ENCODE data around the gene LRP8. TPM values are rescaled to one million over a fixed set of nuclear protein-coding genes. Genes with fewer than 3 reads are reported as not detected.

LRP8 gene
- polyA plus RNA-seq, 1 of the 3 experiments (the other 2 are of a cell fraction) = 19.9 TPM

GRCh38 chr1:53273526-53273925 is 54.3 kb downstream of the LRP8 start:
- DNase-seq = no peak
- H3K9me3 ChIP-seq = no peaks in the 10 kb centered on the region
- WGBS (ENCODE audit: low lambda C conversion rate) = 94% methylated on average over 2 of the region's 2 CpGs
- H3K79me2 ChIP-seq (ENCODE audit: insufficient read depth) = no peaks in the 10 kb centered on the region
- H3K27me3 ChIP-seq (ENCODE audit: insufficient read depth) = no peaks in the 10 kb centered on the region
- H3K27ac ChIP-seq (ENCODE audit: low read depth in 2 of 2, low read length in 1 of 2) = no peak overlapping the region
- no peak overlapping the region for H3K9ac ChIP-seq
- no peak overlapping the region for H3K4me2 ChIP-seq
- H3K4me1 ChIP-seq (ENCODE audit: control insufficient read depth in 1 of 2, insufficient read depth in 2 of 2, low read depth in 1 of 2, low read length in 1 of 2) = no peaks in the 10 kb centered on the region
- no peaks in the 10 kb centered on the region for H3K9me2 ChIP-seq
- H3F3A ChIP-seq (replicated peaks; ENCODE audit: insufficient read depth) = no peaks in the 10 kb centered on the region
- H2AFZ ChIP-seq (ENCODE audit: low read depth) = no peak overlapping the region
- ChIA-PET CTCF (interaction anchor here (13.5 kb wide), 1 partner anchor 118 kb away, joined by 410 read pairs; no protein-coding TSS in a partner anchor), POLR2A (no interaction called here)
- no peak overlapping the region for H3K4me3 ChIP-seq (ENCODE audit: low read depth in 2 of 2, low read length in 1 of 2)
- H4K20me1 ChIP-seq (ENCODE audit: insufficient read depth) = no peaks in the 10 kb centered on the region
- TF ChIP-seq, protein P1, sequence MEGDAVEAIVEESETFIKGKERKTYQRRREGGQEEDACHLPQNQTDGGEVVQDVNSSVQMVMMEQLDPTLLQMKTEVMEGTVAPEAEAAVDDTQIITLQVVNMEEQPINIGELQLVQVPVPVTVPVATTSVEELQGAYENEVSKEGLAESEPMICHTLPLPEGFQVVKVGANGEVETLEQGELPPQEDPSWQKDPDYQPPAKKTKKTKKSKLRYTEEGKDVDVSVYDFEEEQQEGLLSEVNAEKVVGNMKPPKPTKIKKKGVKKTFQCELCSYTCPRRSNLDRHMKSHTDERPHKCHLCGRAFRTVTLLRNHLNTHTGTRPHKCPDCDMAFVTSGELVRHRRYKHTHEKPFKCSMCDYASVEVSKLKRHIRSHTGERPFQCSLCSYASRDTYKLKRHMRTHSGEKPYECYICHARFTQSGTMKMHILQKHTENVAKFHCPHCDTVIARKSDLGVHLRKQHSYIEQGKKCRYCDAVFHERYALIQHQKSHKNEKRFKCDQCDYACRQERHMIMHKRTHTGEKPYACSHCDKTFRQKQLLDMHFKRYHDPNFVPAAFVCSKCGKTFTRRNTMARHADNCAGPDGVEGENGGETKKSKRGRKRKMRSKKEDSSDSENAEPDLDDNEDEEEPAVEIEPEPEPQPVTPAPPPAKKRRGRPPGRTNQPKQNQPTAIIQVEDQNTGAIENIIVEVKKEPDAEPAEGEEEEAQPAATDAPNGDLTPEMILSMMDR (IDR thresholded peaks at IDR 0.05) = no peak
- TF ChIP-seq FOSL2 (IDR thresholded peaks at IDR 0.05; ENCODE audit: borderline replicate concordance, low read depth) (no peak), FOXJ3 (CRISPR knock-in tag; IDR thresholded peaks at IDR 0.05) (no peak)
- H3K36me3 ChIP-seq (replicated peaks in 1 of 2; ENCODE audit: control insufficient read depth in 1 of 2, insufficient read depth in 2 of 2, low read length in 1 of 2) = peaks cover 0 to 6% of the 10 kb centered on the region in 2 experiments

DNA sequence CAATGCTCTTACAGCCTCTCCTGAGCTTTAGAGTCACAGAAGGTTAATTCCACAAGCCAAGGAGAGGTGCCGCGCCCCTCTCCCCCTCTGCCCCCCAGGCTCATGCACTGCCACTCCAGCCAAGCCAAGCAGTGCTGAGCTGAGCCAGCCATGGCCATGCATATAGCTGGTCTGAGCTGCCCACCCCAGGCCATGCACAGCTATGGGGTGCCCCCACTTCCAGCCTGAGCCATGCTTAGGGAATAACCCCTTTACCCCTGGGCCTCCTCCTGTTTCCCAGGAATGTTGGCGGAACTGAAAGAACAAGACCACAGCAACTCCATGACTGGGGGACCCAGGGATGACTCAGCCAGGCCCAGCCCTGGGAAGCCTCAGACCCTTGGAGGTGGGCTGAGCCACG is 55.5 kb downstream of the LRP8 start:
- H3K79me2 ChIP-seq (ENCODE audit: insufficient read depth) = no peaks in the 10 kb centered on the region
- TF ChIP-seq EP300 (IDR thresholded peaks at IDR 0.05; ENCODE audit: borderline replicate concordance in 1 of 2, low read depth in 1 of 2, low read length in 1 of 2) = no peak
- TF ChIP-seq FOSL2 (IDR thresholded peaks at IDR 0.05; ENCODE audit: borderline replicate concordance, low read depth) = no peak
- TF ChIP-seq MXI1 (IDR thresholded peaks at IDR 0.05; ENCODE audit: low read depth, low read length) = no peak
- no peak for TF ChIP-seq GABPA (IDR thresholded peaks at IDR 0.05; ENCODE audit: low read depth)
- no peak for TF ChIP-seq ZBTB33 (IDR thresholded peaks at IDR 0.05; ENCODE audit: borderline replicate concordance, low read depth)
- TF ChIP-seq, protein P2, sequence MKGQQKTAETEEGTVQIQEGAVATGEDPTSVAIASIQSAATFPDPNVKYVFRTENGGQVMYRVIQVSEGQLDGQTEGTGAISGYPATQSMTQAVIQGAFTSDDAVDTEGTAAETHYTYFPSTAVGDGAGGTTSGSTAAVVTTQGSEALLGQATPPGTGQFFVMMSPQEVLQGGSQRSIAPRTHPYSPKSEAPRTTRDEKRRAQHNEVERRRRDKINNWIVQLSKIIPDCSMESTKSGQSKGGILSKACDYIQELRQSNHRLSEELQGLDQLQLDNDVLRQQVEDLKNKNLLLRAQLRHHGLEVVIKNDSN (IDR thresholded peaks at IDR 0.05; ENCODE audit: borderline replicate concordance, low read depth) = no peak
- no peak for TF ChIP-seq IRF3 (IDR thresholded peaks at IDR 0.05; ENCODE audit: low read depth, low read length)
- TF ChIP-seq RXRA (IDR thresholded peaks at IDR 0.05; ENCODE audit: borderline replicate concordance, low read depth) = no peak
- TF ChIP-seq SMC3 (IDR thresholded peaks at IDR 0.05; ENCODE audit: low read depth, low read length) = no peak
- TF ChIP-seq CHD2 (IDR thresholded peaks at IDR 0.05; ENCODE audit: low read length, partially characterized antibody) = no peak
- TF ChIP-seq USF2 (IDR thresholded peaks at IDR 0.05; ENCODE audit: borderline replicate concordance, low read depth, low read length) = no peak
- no peak overlapping the region for H3K4me3 ChIP-seq (ENCODE audit: low read depth in 2 of 2, low read length in 1 of 2)
- 91% methylated on average over 4 of the region's 4 CpGs for WGBS (ENCODE audit: low lambda C conversion rate)
- no peaks in the 10 kb centered on the region for H3K4me1 ChIP-seq (ENCODE audit: control insufficient read depth in 1 of 2, insufficient read depth in 2 of 2, low read depth in 1 of 2, low read length in 1 of 2)
- H3K4me2 ChIP-seq = no peak overlapping the region
- no peaks in the 10 kb centered on the region for H3K27me3 ChIP-seq (ENCODE audit: insufficient read depth)
- no peaks in the 10 kb centered on the region for H3F3A ChIP-seq (replicated peaks; ENCODE audit: insufficient read depth)
- no peaks in the 10 kb centered on the region for H3K9me3 ChIP-seq
- peaks cover 0 to 8% of the 10 kb centered on the region in 2 experiments for H3K36me3 ChIP-seq (replicated peaks in 1 of 2; ENCODE audit: control insufficient read depth in 1 of 2, insufficient read depth in 2 of 2, low read length in 1 of 2)
- DNase-seq = no peak
- H3K27ac ChIP-seq (ENCODE audit: low read depth in 2 of 2, low read length in 1 of 2) = no peak overlapping the region
- POLR2A ChIA-PET = no interaction called here
- H4K20me1 ChIP-seq (ENCODE audit: insufficient read depth) = no peaks in the 10 kb centered on the region
- no peak overlapping the region for H3K9ac ChIP-seq
- CTCF ChIA-PET = interaction anchor here (13.5 kb wide), 1 partner anchor 120 kb away, joined by 410 read pairs; no protein-coding TSS in a partner anchor
- H2AFZ ChIP-seq (ENCODE audit: low read depth) = no peak overlapping the region
- H3K9me2 ChIP-seq = no peaks in the 10 kb centered on the region

All from SK-N-SH (cell line).